HEK293 (cell line): ENCODE results near the gene TRIM75.

ENCODE experiments used
- YY2 ChIP-seq: fragments of 450-650 bp; formaldehyde crosslinking; IDR thresholded peaks from 2 replicates; pipeline ENCODE4 v1.5.1; 2016; ENCODE audit warnings: missing biosample characterization, missing genetic modification characterization
- ZNF184 ChIP-seq: fragments of 450-650 bp; IDR thresholded peaks from 2 replicates; pipeline ENCODE4 v1.5.1; 2018; ENCODE audit warnings: missing biosample characterization, mild to moderate bottlenecking, missing genetic modification characterization
- ZNF747 ChIP-seq: fragments of 450-650 bp; formaldehyde crosslinking; IDR thresholded peaks from 2 replicates; pipeline ENCODE4 v1.5.1; 2016; ENCODE audit warnings: missing biosample characterization, missing genetic modification characterization
- TF ChIP-seq, protein P1 (sequence below): fragments of 450-650 bp; formaldehyde crosslinking; IDR thresholded peaks from 2 replicates; pipeline ENCODE4 v1.5.1; 2016; ENCODE audit warnings: missing biosample characterization, missing genetic modification characterization
- TF ChIP-seq, protein P2 (sequence below): fragments of 450-650 bp; formaldehyde crosslinking; optimal IDR thresholded peaks from 2 replicates; pipeline ENCODE3; 2016; ENCODE audit warnings: missing biosample characterization, mild to moderate bottlenecking, missing genetic modification characterization
- TF ChIP-seq, protein P3 (sequence below): fragments of 450-650 bp; formaldehyde crosslinking; IDR thresholded peaks from 2 replicates; pipeline ENCODE4 v1.5.1; 2016; ENCODE audit warnings: missing biosample characterization, missing genetic modification characterization, low read depth

DNA sequence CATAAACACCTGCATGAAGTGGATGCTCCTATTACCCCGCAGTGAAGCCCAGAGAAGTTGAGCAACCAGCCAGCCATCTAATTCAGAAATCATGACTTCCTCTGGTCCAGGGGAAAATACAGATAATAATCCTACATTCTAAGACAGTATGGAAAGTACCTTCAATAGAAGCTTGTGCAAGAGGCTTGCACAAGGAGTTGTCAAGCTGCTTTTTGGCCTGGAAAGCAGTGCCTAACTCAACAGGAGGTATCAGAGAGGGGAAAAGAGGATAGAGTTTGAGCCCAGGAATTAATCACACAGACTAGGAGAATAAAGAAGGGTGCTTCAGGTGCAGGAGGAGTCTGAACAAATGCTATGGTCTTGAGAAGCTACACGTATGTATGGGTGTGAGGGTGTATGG, 32.3 kb downstream of the TRIM75 start:
- TF ChIP-seq, protein P1, sequence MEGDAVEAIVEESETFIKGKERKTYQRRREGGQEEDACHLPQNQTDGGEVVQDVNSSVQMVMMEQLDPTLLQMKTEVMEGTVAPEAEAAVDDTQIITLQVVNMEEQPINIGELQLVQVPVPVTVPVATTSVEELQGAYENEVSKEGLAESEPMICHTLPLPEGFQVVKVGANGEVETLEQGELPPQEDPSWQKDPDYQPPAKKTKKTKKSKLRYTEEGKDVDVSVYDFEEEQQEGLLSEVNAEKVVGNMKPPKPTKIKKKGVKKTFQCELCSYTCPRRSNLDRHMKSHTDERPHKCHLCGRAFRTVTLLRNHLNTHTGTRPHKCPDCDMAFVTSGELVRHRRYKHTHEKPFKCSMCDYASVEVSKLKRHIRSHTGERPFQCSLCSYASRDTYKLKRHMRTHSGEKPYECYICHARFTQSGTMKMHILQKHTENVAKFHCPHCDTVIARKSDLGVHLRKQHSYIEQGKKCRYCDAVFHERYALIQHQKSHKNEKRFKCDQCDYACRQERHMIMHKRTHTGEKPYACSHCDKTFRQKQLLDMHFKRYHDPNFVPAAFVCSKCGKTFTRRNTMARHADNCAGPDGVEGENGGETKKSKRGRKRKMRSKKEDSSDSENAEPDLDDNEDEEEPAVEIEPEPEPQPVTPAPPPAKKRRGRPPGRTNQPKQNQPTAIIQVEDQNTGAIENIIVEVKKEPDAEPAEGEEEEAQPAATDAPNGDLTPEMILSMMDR: no peak
- TF ChIP-seq YY2 (tag by site-specific recombination) (no peak), ZNF747 (no peak), ZNF184 (tag by site-specific recombination) (no peak)
- TF ChIP-seq, protein P2, sequence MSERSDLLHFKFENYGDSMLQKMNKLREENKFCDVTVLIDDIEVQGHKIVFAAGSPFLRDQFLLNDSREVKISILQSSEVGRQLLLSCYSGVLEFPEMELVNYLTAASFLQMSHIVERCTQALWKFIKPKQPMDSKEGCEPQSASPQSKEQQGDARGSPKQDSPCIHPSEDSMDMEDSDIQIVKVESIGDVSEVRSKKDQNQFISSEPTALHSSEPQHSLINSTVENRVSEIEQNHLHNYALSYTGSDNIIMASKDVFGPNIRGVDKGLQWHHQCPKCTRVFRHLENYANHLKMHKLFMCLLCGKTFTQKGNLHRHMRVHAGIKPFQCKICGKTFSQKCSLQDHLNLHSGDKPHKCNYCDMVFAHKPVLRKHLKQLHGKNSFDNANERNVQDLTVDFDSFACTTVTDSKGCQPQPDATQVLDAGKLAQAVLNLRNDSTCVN (tag by site-specific recombination): no peak
- TF ChIP-seq, protein P3, sequence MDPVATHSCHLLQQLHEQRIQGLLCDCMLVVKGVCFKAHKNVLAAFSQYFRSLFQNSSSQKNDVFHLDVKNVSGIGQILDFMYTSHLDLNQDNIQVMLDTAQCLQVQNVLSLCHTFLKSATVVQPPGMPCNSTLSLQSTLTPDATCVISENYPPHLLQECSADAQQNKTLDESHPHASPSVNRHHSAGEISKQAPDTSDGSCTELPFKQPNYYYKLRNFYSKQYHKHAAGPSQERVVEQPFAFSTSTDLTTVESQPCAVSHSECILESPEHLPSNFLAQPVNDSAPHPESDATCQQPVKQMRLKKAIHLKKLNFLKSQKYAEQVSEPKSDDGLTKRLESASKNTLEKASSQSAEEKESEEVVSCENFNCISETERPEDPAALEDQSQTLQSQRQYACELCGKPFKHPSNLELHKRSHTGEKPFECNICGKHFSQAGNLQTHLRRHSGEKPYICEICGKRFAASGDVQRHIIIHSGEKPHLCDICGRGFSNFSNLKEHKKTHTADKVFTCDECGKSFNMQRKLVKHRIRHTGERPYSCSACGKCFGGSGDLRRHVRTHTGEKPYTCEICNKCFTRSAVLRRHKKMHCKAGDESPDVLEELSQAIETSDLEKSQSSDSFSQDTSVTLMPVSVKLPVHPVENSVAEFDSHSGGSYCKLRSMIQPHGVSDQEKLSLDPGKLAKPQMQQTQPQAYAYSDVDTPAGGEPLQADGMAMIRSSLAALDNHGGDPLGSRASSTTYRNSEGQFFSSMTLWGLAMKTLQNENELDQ (tag by site-specific recombination): no peak
